T-cell (primary cell): ENCODE results near the gene EP400. TPM values are rescaled to one million over a fixed set of nuclear protein-coding genes. Genes with fewer than 3 reads are reported as not detected.

Experiments used
- ATAC-seq, 4 experiments: fragments of 200-7000 bp in 3 of 4; fragments of 150-1000 bp in 1 of 4; cut with Tn5 transposase; replicated peaks in 1 of 4; 1 replicate in 3 of 4; 2 replicates in 1 of 4; pipeline ENCODE4 v1.10.0; 2021; ENCODE audit warnings: moderate library complexity in 3 of 4, mild to moderate bottlenecking in 2 of 4, moderate number of reproducible peaks in 1 of 4
- CTCF ChIA-PET, 2 donors: fragments of 300-600 bp; sonication (Branson Sonifier 250); formaldehyde crosslinking; loops; one replicate each; lab custom pipeline; 2022; ENCODE audit warnings: antibody characterized with exemption in 2 of 2; lab: Charles Lee
- POLR2A ChIA-PET, 2 donors: fragments of 300-600 bp; sonication (Branson Sonifier 250); formaldehyde crosslinking; loops; one replicate each; lab custom pipeline; 2022; ENCODE audit warnings: antibody characterized with exemption in 2 of 2; lab: Charles Lee
- DNase-seq, 35 experiments: peaks; one replicate each; pipeline versions ENCODE4 v3.0.0 to v3.0.0-alpha.2; 2013 to 2023
- H3K27ac ChIP-seq: one replicate; pipeline ENCODE4 v1.5.1; 2013; ENCODE audit warnings: low read length
- H3K27me3 ChIP-seq, 2 experiments: replicated peaks in 1 of 2; 1 replicate in 1 of 2; 2 replicates in 1 of 2; pipeline versions ENCODE4 v1.6.1 to v1.7.0; 2013; ENCODE audit warnings: low read length in 1 of 2, mixed read lengths in 1 of 2; ENCODE audit not compliant: control insufficient read depth in 2 of 2, insufficient read depth in 2 of 2; ENCODE audit errors: extremely low read depth in 1 of 2
- H3K36me3 ChIP-seq, 2 donors: 1 replicate in 1 of 2; 2 replicates in 1 of 2; pipeline versions ENCODE4 v1.6.1 to v1.7.0; 2013; ENCODE audit warnings: low read length in 1 of 2; ENCODE audit not compliant: control insufficient read depth in 2 of 2, insufficient read depth in 1 of 2; ENCODE audit errors: extremely low read depth in 1 of 2
- H3K4me1 ChIP-seq, 2 experiments: 1 replicate in 1 of 2; 2 replicates in 1 of 2; pipeline versions ENCODE4 v1.6.1 to v1.7.0; 2013; ENCODE audit warnings: low read length in 2 of 2, mixed read lengths in 1 of 2; ENCODE audit not compliant: insufficient read depth in 2 of 2, control insufficient read depth in 1 of 2; ENCODE audit errors: extremely low read depth in 1 of 2
- H3K4me3 ChIP-seq, 2 donors: 1 replicate in 1 of 2; 2 replicates in 1 of 2; pipeline versions ENCODE4 v1.5.1 to v1.7.0; 2013; ENCODE audit warnings: mild to moderate bottlenecking in 2 of 2, low read length in 1 of 2, moderate library complexity in 1 of 2; ENCODE audit not compliant: control insufficient read depth in 1 of 2; ENCODE audit errors: extremely low read depth in 1 of 2
- H3K9me3 ChIP-seq: 2 replicates; pipeline ENCODE4 v1.7.0; 2013
- H3K27ac Mint-ChIP-seq, 2 donors: one replicate each; pipeline ENCODE4 v1.8.0; 2020 to 2021; ENCODE audit warnings: mild to moderate bottlenecking in 2 of 2, mixed read lengths in 2 of 2
- H3K27me3 Mint-ChIP-seq, 2 donors: one replicate each; pipeline ENCODE4 v1.8.0; 2021 to 2022; ENCODE audit warnings: mixed read lengths in 2 of 2
- H3K36me3 Mint-ChIP-seq: one replicate; pipeline ENCODE4 v1.8.0; 2021; ENCODE audit warnings: mixed read lengths
- H3K4me1 Mint-ChIP-seq, 3 donors: one replicate each; pipeline ENCODE4 v1.8.0; 2020 to 2022; ENCODE audit warnings: mixed read lengths in 3 of 3, mild to moderate bottlenecking in 1 of 3
- H3K4me3 Mint-ChIP-seq, 3 donors: one replicate each; pipeline ENCODE4 v1.8.0; 2020 to 2022; ENCODE audit warnings: mild to moderate bottlenecking in 3 of 3, mixed read lengths in 3 of 3, moderate library complexity in 3 of 3
- H3K9me3 Mint-ChIP-seq, 3 donors: one replicate each; pipeline ENCODE4 v1.8.0; 2020 to 2022; ENCODE audit warnings: mixed read lengths in 3 of 3
- WGBS: methylation state at CpG from one replicate; pipeline ENCODE4 v1.1.5; 2013; ENCODE audit warnings: missing lambda C conversion rate; ENCODE audit not compliant: insufficient coverage; 5-methylcytosine and 5-hydroxymethylcytosine counted together
- total RNA-seq, 35 experiments: library from RNA in 6 of 35; stranded (reverse) in 6 of 35; fragments of 120-200 nt in 1 of 35; gene quantifications; one replicate each; pipeline versions ENCODE4 v1.2.1 to v1.2.4 and lab custom pipeline; 2013 to 2026

EP400 gene
- total RNA-seq, 5 donors from 2014 or later (not counting 1 experiment from before 2014, with no cell fraction given), result 75.7 to 84.3 (median 79.2) TPM

DNA sequence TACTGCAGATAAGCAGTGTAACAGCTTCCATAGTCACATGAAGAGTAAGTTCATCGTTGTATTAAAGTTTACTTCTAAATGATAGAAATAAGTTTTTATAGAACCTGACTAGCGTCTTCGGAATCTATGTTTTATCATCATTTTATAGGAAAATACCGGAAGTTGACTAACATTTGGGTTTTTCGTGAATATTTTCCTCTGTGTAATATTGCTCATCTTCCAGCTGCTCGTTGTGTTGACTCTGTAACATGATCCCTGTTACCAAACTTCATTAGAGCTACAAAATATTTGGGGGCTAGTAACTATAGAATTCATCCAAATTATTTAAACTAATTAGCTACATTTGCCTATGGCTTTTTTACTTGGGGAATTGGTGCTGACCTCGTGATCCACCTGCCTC, 157.2 kb downstream of the EP400 start:
- no peak overlapping the region for H3K27ac Mint-ChIP-seq
- H3K4me3 Mint-ChIP-seq, result no peak overlapping the region
- POLR2A ChIA-PET, result interaction anchor here in 1 of 2 donors (0.5 kb wide), 1 partner anchor 14 kb away, joined by 5 read pairs; no protein-coding TSS in a partner anchor
- Histone ChIP-seq H3K36me3 (peaks cover 2 to 23% of the 10 kb centered on the region in 2 donors), H3K4me3 (no peak overlapping the region), H3K27ac (no peak overlapping the region), H3K9me3 (no peaks in the 10 kb centered on the region), H3K4me1 (no peaks in the 10 kb centered on the region), H3K27me3 (no peaks in the 10 kb centered on the region)
- CTCF ChIA-PET, result no interaction called here
- DNase-seq (no peak), ATAC-seq (no peak)
- WGBS, result 93% methylated on average over 2 of the region's 7 CpGs
- H3K27me3 Mint-ChIP-seq, result no peaks in the 10 kb centered on the region
- no peaks in the 10 kb centered on the region for H3K9me3 Mint-ChIP-seq
- peaks cover 0 to 2% (median 0%) of the 10 kb centered on the region in 3 donors for H3K4me1 Mint-ChIP-seq
- H3K36me3 Mint-ChIP-seq, result peaks cover 26% of the 10 kb centered on the region

DNA sequence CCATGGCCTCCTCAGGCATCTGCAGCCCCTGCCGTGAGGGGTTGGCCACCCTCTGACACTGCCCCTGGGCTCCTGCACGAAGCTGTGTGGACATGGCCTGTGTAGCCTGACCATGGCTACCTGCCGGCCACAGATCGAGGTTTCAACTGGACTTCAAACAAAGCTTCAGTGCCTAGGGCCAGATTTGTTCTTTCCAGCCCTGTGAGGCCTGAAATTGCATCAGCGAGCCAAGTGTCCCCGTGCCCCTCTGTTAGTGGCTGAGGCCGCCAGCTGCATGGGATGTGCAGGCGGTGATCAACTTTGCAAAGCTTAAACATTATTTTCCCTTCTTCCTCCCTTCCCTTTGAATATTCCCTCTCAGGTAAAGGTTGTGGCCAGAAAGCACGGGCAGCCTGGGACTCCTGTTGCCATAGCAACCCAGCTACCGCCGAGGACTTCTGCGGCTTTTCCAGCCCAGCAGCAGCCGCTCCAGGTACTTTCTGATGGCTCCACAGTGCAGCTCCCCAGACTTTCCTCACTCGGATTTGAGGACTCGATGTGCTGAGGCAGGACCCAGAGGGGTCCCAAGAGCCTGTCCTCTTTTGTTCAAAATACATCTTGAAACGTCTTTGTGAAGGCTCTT, 158.6 kb downstream of the EP400 start:
- no peaks in the 10 kb centered on the region for H3K27me3 Mint-ChIP-seq
- H3K27me3 ChIP-seq, result no peaks in the 10 kb centered on the region
- no peak overlapping the region for H3K4me3 ChIP-seq
- ChIA-PET POLR2A (no interaction called here), CTCF (no interaction called here)
- ATAC-seq (no peak), DNase-seq (no peak)
- WGBS, result 92% methylated on average over 15 of the region's 16 CpGs
- H3K4me1 ChIP-seq, result no peaks in the 10 kb centered on the region
- peaks cover 26% of the 10 kb centered on the region for H3K36me3 Mint-ChIP-seq
- no peaks in the 10 kb centered on the region for H3K9me3 Mint-ChIP-seq
- no peaks in the 10 kb centered on the region for H3K9me3 ChIP-seq
- H3K4me1 Mint-ChIP-seq, result peaks cover 0 to 2% (median 0%) of the 10 kb centered on the region in 3 donors
- no peak overlapping the region for H3K27ac Mint-ChIP-seq
- no peak overlapping the region for H3K27ac ChIP-seq
- peaks cover 2 to 24% of the 10 kb centered on the region in 2 donors for H3K36me3 ChIP-seq
- H3K4me3 Mint-ChIP-seq, result no peak overlapping the region

DNA sequence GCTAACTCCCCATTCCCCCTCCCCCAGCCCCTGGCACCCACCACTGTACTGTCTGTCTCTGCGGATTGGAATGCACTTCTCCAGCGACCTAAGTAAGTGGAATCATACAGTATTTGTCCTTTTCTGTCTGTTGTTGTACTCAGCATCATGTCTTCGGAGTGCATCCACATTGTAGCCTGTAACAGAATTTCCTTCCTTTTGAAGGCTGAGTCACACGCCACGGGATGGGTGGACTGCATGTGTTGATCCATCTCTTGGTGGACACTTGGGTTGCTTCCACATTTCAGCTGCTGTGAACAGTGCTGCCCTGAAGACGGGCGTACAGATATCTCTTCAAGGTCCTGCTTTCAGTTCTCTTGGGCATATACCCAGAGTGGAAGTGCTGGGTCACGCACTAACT, 160.0 kb downstream of the EP400 start:
- no peak overlapping the region for H3K27ac Mint-ChIP-seq
- Histone ChIP-seq H3K27ac (no peak overlapping the region), H3K9me3 (no peaks in the 10 kb centered on the region), H3K4me3 (no peak overlapping the region), H3K36me3 (peaks cover 5 to 32% of the 10 kb centered on the region in 2 donors), H3K4me1 (no peaks in the 10 kb centered on the region), H3K27me3 (no peaks in the 10 kb centered on the region)
- no peak overlapping the region for H3K4me3 Mint-ChIP-seq
- no peaks in the 10 kb centered on the region for H3K9me3 Mint-ChIP-seq
- 98% methylated on average over 6 of the region's 8 CpGs for WGBS
- DNase-seq (no peak), ATAC-seq (no peak)
- CTCF ChIA-PET, result no interaction called here
- peaks cover 0 to 2% (median 0%) of the 10 kb centered on the region in 3 donors for H3K4me1 Mint-ChIP-seq
- no peaks in the 10 kb centered on the region for H3K27me3 Mint-ChIP-seq
- POLR2A ChIA-PET, result no interaction called here
- H3K36me3 Mint-ChIP-seq, result peaks cover 37% of the 10 kb centered on the region

DNA sequence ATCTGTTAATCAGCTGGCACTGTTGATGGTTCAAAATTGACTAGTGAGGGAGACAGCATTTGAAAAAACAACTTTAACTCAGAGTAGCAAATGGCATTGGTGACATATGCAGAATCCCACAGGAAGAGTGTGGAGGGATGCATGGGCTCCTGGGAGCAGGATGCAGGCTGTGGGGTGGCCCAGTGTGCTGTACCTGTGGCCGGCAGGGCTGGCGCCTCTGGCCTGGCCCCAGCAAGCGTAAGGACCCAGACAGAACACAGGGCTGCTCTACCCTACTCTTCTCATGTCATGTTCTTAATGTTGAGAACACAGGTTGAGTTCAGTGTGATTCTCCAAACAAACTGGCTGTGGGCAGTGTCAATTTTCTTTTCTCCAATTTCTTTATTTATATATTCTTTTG, 160.9 kb downstream of the EP400 start:
- Histone ChIP-seq H3K27ac (no peak overlapping the region), H3K36me3 (peaks cover 5 to 32% of the 10 kb centered on the region in 2 donors), H3K4me1 (no peaks in the 10 kb centered on the region), H3K4me3 (no peak overlapping the region), H3K27me3 (no peaks in the 10 kb centered on the region), H3K9me3 (no peaks in the 10 kb centered on the region)
- Mint-ChIP-seq H3K4me3 (no peak overlapping the region), H3K27me3 (no peaks in the 10 kb centered on the region), H3K36me3 (peaks cover 32% of the 10 kb centered on the region), H3K27ac (no peak overlapping the region), H3K9me3 (no peaks in the 10 kb centered on the region), H3K4me1 (peaks cover 0 to 2% (median 0%) of the 10 kb centered on the region in 3 donors)
- ATAC-seq (no peak), DNase-seq (no peak)
- no CpG with 5 or more reads among the region's 3 CpGs for WGBS
- ChIA-PET CTCF (no interaction called here), POLR2A (no interaction called here)

DNA sequence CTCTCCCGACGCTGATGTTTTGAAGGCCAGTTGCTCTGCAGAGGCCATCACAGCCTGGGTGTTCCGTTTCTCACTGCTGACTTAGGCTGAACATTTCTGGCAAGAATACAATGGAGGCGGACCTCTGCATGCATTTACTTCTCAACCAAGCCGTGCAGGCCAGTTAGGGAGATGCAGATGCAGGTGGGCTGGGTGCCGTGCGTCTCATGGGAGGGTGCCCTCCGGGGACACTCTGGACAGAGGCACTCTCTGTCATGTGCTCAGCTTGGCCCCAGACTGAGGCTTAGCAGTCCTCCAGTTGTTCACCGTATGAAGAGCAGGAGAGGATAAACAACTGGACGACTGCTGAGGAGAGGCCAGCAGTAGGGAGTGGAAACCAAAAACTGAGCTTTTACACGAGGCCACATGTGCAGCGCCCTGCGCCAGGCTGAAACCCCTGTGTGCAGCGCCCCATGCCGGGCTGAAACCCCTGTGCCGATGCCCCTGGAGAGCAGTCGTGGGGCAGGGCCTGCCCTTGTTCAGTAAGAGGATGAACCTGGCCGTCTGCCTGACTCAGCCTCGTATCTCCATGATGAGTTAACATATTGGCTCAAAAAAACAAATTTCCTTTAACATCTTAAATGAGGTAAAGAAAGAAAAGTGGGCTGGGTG, 162.0 kb downstream of the EP400 start:
- no peak overlapping the region for H3K27ac ChIP-seq
- WGBS, result 98% methylated on average over 16 of the region's 19 CpGs
- H3K9me3 Mint-ChIP-seq, result no peaks in the 10 kb centered on the region
- H3K27ac Mint-ChIP-seq, result no peak overlapping the region
- H3K36me3 Mint-ChIP-seq, result peaks cover 37% of the 10 kb centered on the region
- H3K9me3 ChIP-seq, result no peaks in the 10 kb centered on the region
- no peaks in the 10 kb centered on the region for H3K4me1 ChIP-seq
- DNase-seq (no peak), ATAC-seq (peak in 1 of 4 experiments; percentile 35)
- peaks cover 0 to 2% (median 0%) of the 10 kb centered on the region in 3 donors for H3K4me1 Mint-ChIP-seq
- CTCF ChIA-PET, result no interaction called here
- POLR2A ChIA-PET, result no interaction called here
- H3K4me3 Mint-ChIP-seq, result no peak overlapping the region
- H3K36me3 ChIP-seq, result peaks cover 12 to 35% of the 10 kb centered on the region in 2 donors
- no peaks in the 10 kb centered on the region for H3K27me3 ChIP-seq
- H3K4me3 ChIP-seq, result no peak overlapping the region
- H3K27me3 Mint-ChIP-seq, result no peaks in the 10 kb centered on the region

DNA sequence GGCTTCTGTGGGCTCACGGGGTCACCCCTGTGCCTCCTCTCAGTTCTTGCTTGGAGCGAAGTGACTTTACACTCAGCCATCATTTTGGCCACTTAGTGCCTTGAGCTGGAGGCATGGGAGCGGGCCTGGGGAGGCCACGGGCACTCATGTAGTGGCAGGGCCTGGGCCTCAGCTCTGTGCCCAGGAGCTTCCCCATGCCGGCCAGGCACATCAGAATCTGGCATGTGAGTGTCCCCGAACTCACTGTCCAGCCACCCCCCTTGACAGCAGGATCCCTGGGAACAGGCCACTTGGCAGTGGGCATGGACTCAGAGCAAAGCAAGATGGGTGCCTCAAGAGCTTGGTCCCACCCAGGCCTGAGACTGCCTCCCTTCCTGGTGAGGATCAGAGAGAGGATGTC, 164.9 kb downstream of the EP400 start:
- POLR2A ChIA-PET, result no interaction called here
- Histone ChIP-seq H3K4me3 (no peak overlapping the region), H3K4me1 (no peaks in the 10 kb centered on the region), H3K36me3 (peaks cover 15 to 36% of the 10 kb centered on the region in 2 donors), H3K27ac (no peak overlapping the region), H3K27me3 (no peaks in the 10 kb centered on the region), H3K9me3 (no peaks in the 10 kb centered on the region)
- no peak for DNase-seq
- ATAC-seq, result no peak
- no peak overlapping the region for H3K4me3 Mint-ChIP-seq
- H3K27ac Mint-ChIP-seq, result no peak overlapping the region
- no peaks in the 10 kb centered on the region for H3K27me3 Mint-ChIP-seq
- no peaks in the 10 kb centered on the region for H3K9me3 Mint-ChIP-seq
- H3K4me1 Mint-ChIP-seq, result no peaks in the 10 kb centered on the region
- 99% methylated on average over 6 of the region's 6 CpGs for WGBS
- CTCF ChIA-PET, result no interaction called here
- H3K36me3 Mint-ChIP-seq, result peaks cover 32% of the 10 kb centered on the region
